Naive thymus-derived CD8-positive, alpha-beta T cell (primary cell): Measurements from ENCODE around the gene SNRPA1. TPM values are rescaled to one million over a fixed set of nuclear protein-coding genes. Genes with fewer than 3 reads are reported as not detected.
A peak's percentile ranks its signal among the peaks of the same experiment; 100 is the strongest.
"Not testable (repeated sequence)": the region's sequence is repeated elsewhere in the genome, so short reads cannot be mapped to it uniquely, and the experiment has no call there.

Experiments
- ATAC-seq, 2 donors: fragments of 150-1000 bp; cut with Tn5 transposase in 1 of 2; sonication (Bioruptor Pico), chemical (Tn5 transposase) in 1 of 2; 1 replicate in 1 of 2; 2 replicates in 1 of 2; pipeline ENCODE4 v1.10.0; 2021; ENCODE audit warnings: mild to moderate bottlenecking in 2 of 2, moderate library complexity in 2 of 2
- POLR2A ChIA-PET: fragments of 350-600 bp; sonication (Branson Sonifier 250); formaldehyde crosslinking; loops from one replicate; lab custom pipeline; 2021; ENCODE audit warnings: antibody characterized with exemption; lab: Charles Lee
- DNase-seq, 10 donors: peaks; one replicate each; pipeline versions ENCODE4 v3.0.0 to v3.0.0-alpha.2; 2020 to 2022
- H3K27ac Mint-ChIP-seq, 10 donors: one replicate each; pipeline ENCODE4 v1.8.0; 2020 to 2022; ENCODE audit warnings: mild to moderate bottlenecking in 10 of 10, mixed read lengths in 10 of 10, moderate library complexity in 4 of 10, inconsistent platforms in 1 of 10
- H3K27me3 Mint-ChIP-seq, 5 donors: one replicate each; pipeline ENCODE4 v1.8.0; 2021 to 2022; ENCODE audit warnings: mixed read lengths in 5 of 5
- H3K36me3 Mint-ChIP-seq, 3 donors: one replicate each; pipeline ENCODE4 v1.8.0; 2020 to 2022; ENCODE audit warnings: mixed read lengths in 3 of 3, mild to moderate bottlenecking in 2 of 3, inconsistent platforms in 1 of 3
- H3K4me1 Mint-ChIP-seq, 4 donors: one replicate each; pipeline ENCODE4 v1.8.0; 2021 to 2022; ENCODE audit warnings: mixed read lengths in 4 of 4
- H3K4me3 Mint-ChIP-seq, 10 donors: one replicate each; pipeline ENCODE4 v1.8.0; 2020 to 2022; ENCODE audit warnings: mild to moderate bottlenecking in 10 of 10, mixed read lengths in 10 of 10, moderate library complexity in 6 of 10, inconsistent platforms in 1 of 10
- H3K9me3 Mint-ChIP-seq, 9 donors: one replicate each; pipeline ENCODE4 v1.8.0; 2020 to 2022; ENCODE audit warnings: mixed read lengths in 9 of 9, mild to moderate bottlenecking in 3 of 9, inconsistent platforms in 1 of 9, moderate library complexity in 1 of 9
- polyA plus RNA-seq, 3 donors: library from polyadenylated mRNA; unstranded; fragments of 300-500 nt; fragmentation: Illumina TruSeq; gene quantifications; one replicate each; pipeline ENCODE4 v1.2.3, GENCODE V29; 2021
- total RNA-seq, 8 experiments: library from RNA in 2 of 8; stranded (reverse) in 2 of 8; gene quantifications; one replicate each; pipeline ENCODE4 v1.2.3 and lab custom pipeline; 2021 to 2026

Gene SNRPA1
- total and polyA plus RNA-seq, 5 experiments from 2014 or later, result 52.5 to 136 (median 68.1) TPM

DNA sequence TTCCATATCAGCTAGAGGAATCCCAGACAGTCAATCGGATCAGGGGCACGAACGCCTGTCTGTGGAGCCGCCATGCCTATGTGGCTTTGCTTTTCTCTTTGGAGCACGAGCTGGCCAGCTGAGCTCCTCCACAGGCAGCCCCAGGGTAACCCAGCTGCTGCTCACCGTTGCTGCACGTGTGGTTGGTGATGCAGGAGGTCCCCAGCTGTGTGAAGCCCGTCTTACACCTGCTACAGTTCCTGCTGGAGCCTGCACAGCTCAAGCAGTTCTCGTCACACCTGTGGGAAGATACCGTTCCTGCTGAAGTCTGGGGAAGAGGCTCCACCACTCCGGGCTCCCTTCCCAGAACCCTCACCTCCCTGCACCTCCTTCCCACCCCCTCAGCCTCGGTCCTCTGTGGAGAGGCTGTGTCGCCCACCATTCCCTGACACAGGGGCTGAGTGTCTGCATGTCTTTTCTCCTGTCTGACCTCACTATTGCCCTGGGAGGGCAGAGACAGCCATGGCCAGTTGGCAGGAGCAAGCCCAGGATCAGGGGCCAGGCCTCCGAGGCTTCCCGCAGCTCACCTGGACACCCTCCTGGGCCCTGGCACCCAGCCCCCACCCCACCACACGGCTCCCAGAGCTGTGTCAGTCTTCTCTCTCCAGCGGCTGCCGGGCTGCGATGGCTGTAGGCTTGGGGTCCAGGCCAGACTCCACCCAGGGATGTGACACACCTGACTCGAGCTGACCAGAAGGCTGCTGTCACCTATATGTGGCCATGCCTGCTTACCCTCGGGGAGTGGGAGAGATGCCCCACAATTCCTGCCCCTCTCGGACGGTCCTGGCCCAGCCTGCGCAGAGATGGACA, 12.2 kb upstream of the SNRPA1 start:
- no peaks in the 10 kb centered on the region for H3K36me3 Mint-ChIP-seq
- H3K4me3 Mint-ChIP-seq, result no peak overlapping the region
- ATAC-seq (no peak), DNase-seq (peak in 1 of 10 donors; percentile 12)
- H3K4me1 Mint-ChIP-seq, result peaks cover 0 to 2% (median 0%) of the 10 kb centered on the region in 4 donors
- POLR2A ChIA-PET, result no interaction called here
- H3K9me3 Mint-ChIP-seq, result no peaks in the 10 kb centered on the region
- no peak overlapping the region for H3K27ac Mint-ChIP-seq
- peaks cover 0 to 6% (median 2%) of the 10 kb centered on the region in 5 donors for H3K27me3 Mint-ChIP-seq

GRCh38 chr15:101306341-101307047, 11.4 kb upstream of the SNRPA1 start:
- H3K36me3 Mint-ChIP-seq, result no peaks in the 10 kb centered on the region
- no peak overlapping the region for H3K4me3 Mint-ChIP-seq
- POLR2A ChIA-PET, result no interaction called here
- no peaks in the 10 kb centered on the region for H3K9me3 Mint-ChIP-seq
- peak overlapping the region in 1 of 10 donors; percentile 51 for H3K27ac Mint-ChIP-seq
- H3K4me1 Mint-ChIP-seq, result peaks cover 0 to under 1% (median 0%) of the 10 kb centered on the region in 4 donors
- DNase-seq (no peak), ATAC-seq (no peak)
- H3K27me3 Mint-ChIP-seq, result no peaks in the 10 kb centered on the region

DNA sequence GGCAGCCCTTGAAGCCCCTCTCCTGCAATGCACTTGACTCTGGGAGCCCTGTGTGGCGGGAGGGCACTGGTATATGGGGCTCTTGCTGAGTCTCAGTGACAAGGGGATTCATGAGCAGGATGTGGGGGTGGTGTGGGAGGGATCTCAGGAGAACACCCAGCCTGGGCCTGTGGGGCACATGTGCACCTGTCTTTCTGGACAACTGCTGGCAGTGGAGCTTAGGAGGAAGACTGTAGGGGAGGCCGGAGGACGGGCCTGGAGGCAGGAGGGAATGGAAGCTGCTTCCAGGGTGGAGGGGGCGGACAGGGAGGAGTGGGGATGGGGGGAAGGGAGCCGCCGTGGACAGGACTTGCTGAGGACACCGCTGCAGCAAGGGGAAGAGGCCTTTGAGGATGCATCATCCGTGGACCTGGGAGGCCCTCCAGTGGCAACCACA, 10.8 kb upstream of the SNRPA1 start:
- Mint-ChIP-seq H3K27me3 (no peaks in the 10 kb centered on the region), H3K4me3 (no peak overlapping the region), H3K27ac (peak overlapping the region in 1 of 10 donors; percentile 17), H3K4me1 (peaks cover 0 to 5% (median 0%) of the 10 kb centered on the region in 4 donors), H3K9me3 (no peaks in the 10 kb centered on the region), H3K36me3 (no peaks in the 10 kb centered on the region)
- POLR2A ChIA-PET, result interaction anchor here (0.6 kb wide), 1 partner anchor 13 kb away, joined by 3 read pairs; no protein-coding TSS in a partner anchor
- DNase-seq, result no peak
- ATAC-seq, result no peak

- H3K4me1 Mint-ChIP-seq, result peaks cover 0 to 5% (median 2%) of the 10 kb centered on the region in 4 donors
- POLR2A ChIA-PET, result interaction anchor here (0.6 kb wide), 1 partner anchor 417 kb away, joined by 3 read pairs; no protein-coding TSS in a partner anchor
- no peak for ATAC-seq
- DNase-seq, result no peak
- H3K9me3 Mint-ChIP-seq, result no peaks in the 10 kb centered on the region
- peak overlapping the region in 1 of 10 donors; percentile 51 for H3K4me3 Mint-ChIP-seq
- no peaks in the 10 kb centered on the region for H3K27me3 Mint-ChIP-seq
- H3K36me3 Mint-ChIP-seq, result no peaks in the 10 kb centered on the region
- H3K27ac Mint-ChIP-seq, result no peak overlapping the region
Observed at GRCh38 chr15:101303408-101303807, 8.4 kb upstream of the SNRPA1 start.

DNA sequence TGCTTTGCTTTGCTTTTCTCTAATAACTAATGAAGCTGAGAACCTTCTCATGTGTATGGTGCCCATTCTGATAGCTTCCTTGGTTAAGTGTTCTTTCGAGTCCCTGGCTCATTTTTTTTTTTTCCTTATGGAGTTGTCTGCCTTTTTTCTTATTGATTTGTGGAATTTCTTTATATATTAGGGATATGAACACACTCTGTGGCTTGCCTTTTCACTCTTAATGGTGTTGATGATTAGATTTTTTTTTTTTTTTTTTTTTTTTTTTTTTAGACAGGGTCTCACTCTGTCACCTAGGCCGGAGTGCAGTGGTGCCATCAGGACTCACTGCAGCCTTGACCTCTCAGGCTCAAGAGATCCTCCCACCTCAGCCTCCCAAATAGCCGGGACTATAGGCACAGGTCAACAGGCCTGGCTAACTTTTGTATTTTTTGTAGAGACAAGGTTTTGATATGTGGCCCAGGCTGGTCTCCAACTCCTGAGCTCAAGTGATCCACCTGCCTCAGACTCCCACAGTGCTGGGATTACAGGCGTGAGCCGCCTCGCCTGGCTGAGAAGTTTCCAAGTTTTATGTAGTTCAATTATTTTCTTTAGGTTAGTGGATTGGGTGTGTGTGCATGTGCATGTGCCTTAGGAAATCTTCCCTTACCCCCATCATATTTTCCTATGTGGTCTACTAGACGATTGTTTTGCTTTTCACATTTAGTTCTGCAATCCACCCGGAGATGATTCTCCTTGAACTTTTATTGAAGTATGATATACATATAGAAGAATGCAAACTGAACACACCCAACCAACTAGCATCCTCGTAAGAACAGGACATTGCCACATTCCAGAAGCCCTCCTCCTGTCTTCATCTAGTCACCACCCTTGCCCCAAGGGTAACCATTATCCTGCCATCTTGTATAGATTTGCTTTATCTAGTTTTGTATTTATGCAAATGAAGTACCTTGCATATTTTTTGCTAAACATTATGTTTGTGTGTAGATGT, 1.7 kb upstream of the SNRPA1 start:
- no peak for ATAC-seq
- Mint-ChIP-seq H3K4me1 (peaks cover 10 to 48% (median 38%) of the 10 kb centered on the region in 4 donors), H3K36me3 (peaks cover 0 to 9% (median 0%) of the 10 kb centered on the region in 3 donors), H3K9me3 (no peaks in the 10 kb centered on the region), H3K27me3 (no peaks in the 10 kb centered on the region), H3K4me3 (peak overlapping the region in 8 of 10 donors; percentile 65 to 99 (median 97)), H3K27ac (peak overlapping the region in 6 of 10 donors; percentile 11 to 94 (median 89))
- DNase-seq, result no peak
- POLR2A ChIA-PET, result interaction anchor here (0.6 to 3.2 kb wide), 3 partner anchors 23 to 80 kb away, joined by 3 to 26 read pairs (median 3); no protein-coding TSS in a partner anchor

GRCh38 chr15:101295607-101296161, 636 bp upstream of the SNRPA1 start:
- DNase-seq, result peak in 1 of 10 donors; percentile 25
- no peaks in the 10 kb centered on the region for H3K27me3 Mint-ChIP-seq
- ATAC-seq, result no peak
- no peaks in the 10 kb centered on the region for H3K9me3 Mint-ChIP-seq
- peaks cover 0 to 17% (median 0%) of the 10 kb centered on the region in 3 donors for H3K36me3 Mint-ChIP-seq
- H3K4me3 Mint-ChIP-seq, result peak overlapping the region; percentile 88 to 100 (median 97)
- POLR2A ChIA-PET, result interaction anchor here (0.9 to 3.2 kb wide), 12 partner anchors 10 to 428 kb away, joined by 3 to 26 read pairs (median 6); partner anchors contain the start of genes CHSY1 and TM2D3
- peak overlapping the region; percentile 84 to 99 (median 94) for H3K27ac Mint-ChIP-seq
- peaks cover 12 to 47% (median 44%) of the 10 kb centered on the region in 4 donors for H3K4me1 Mint-ChIP-seq

DNA sequence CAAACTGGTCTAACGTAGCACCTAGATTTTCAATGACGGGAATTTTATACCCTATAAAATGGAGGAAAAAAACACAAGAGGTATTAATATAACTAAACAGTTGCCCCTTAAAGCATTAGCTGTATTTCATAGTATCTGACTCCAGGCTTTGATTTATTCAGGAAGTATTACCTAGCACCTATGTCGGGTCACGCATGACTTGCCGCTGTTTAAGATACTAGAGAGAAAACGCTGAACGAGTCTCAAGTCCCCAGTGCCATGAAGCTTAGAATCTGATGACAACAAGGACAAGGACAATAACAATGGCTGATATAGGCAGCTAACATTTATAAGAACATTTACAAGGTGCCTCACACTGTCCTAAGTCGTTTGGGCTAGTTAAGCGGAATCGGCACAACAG, 1.9 kb downstream of the SNRPA1 start:
- Mint-ChIP-seq H3K4me1 (peaks cover 21 to 71% (median 60%) of the 10 kb centered on the region in 4 donors), H3K36me3 (peaks cover 0 to 43% (median 8%) of the 10 kb centered on the region in 3 donors), H3K4me3 (peak overlapping the region; percentile 88 to 100 (median 97)), H3K27me3 (no peaks in the 10 kb centered on the region), H3K27ac (peak overlapping the region; percentile 56 to 99 (median 96)), H3K9me3 (no peaks in the 10 kb centered on the region)
- DNase-seq, result no peak
- POLR2A ChIA-PET, result interaction anchor here (0.6 to 2.6 kb wide), 2 partner anchors 15 to 970 kb away, joined by 5 to 10 read pairs; no protein-coding TSS in a partner anchor
- ATAC-seq, result no peak

- H3K9me3 Mint-ChIP-seq, result peaks cover 0 to 3% (median 0%) of the 10 kb centered on the region in 9 donors
- DNase-seq (peak in 5 of 10 donors; percentile 27 to 68 (median 66)), ATAC-seq (peak; percentile 66 to 73)
- H3K27me3 Mint-ChIP-seq, result no peaks in the 10 kb centered on the region
- POLR2A ChIA-PET, result interaction anchor here (0.5 to 0.9 kb wide), 2 partner anchors 273 to 363 kb away, joined by 3 to 4 read pairs; no protein-coding TSS in a partner anchor
- H3K4me1 Mint-ChIP-seq, result peaks cover 20 to 59% (median 52%) of the 10 kb centered on the region in 4 donors
- H3K36me3 Mint-ChIP-seq, result peaks cover 0 to 82% (median 18%) of the 10 kb centered on the region in 3 donors
- peak overlapping the region in 9 of 10 donors; percentile 1 to 89 (median 56) for H3K27ac Mint-ChIP-seq
- peak overlapping the region in 1 of 10 donors; percentile 8 for H3K4me3 Mint-ChIP-seq
Observed at GRCh38 chr15:101288905-101289513, 6.0 kb downstream of the SNRPA1 start.

- H3K4me3 Mint-ChIP-seq, DNase-seq, H3K27me3 Mint-ChIP-seq, H3K9me3 Mint-ChIP-seq, ATAC-seq: not testable (repeated sequence)
- peak overlapping the region in 3 of 10 donors; percentile 4 to 43 (median 34) for H3K27ac Mint-ChIP-seq
- H3K4me1 Mint-ChIP-seq, result peaks cover 13 to 44% (median 38%) of the 10 kb centered on the region in 4 donors
- POLR2A ChIA-PET, result interaction anchor here (0.7 to 1.0 kb wide), 2 partner anchors 11 to 436 kb away, joined by 5 read pairs; no protein-coding TSS in a partner anchor
- peaks cover 0 to 95% (median 20%) of the 10 kb centered on the region in 3 donors for H3K36me3 Mint-ChIP-seq
Observed at GRCh38 chr15:101287342-101287741, 7.7 kb downstream of the SNRPA1 start.

- peaks cover 13 to 37% (median 30%) of the 10 kb centered on the region in 4 donors for H3K4me1 Mint-ChIP-seq
- H3K4me3 Mint-ChIP-seq, result no peak overlapping the region
- peak overlapping the region in 2 of 10 donors; percentile 33 to 77 for H3K27ac Mint-ChIP-seq
- POLR2A ChIA-PET, result interaction anchor here (1.9 kb wide), 1 partner anchor 8 kb away, joined by 7 read pairs; the partner anchor contains the start of gene SNRPA1
- DNase-seq, result no peak
- H3K36me3 Mint-ChIP-seq, result peaks cover 0 to 95% (median 20%) of the 10 kb centered on the region in 3 donors
- no peak for ATAC-seq
- H3K9me3 Mint-ChIP-seq, result peaks cover 0 to 3% (median 0%) of the 10 kb centered on the region in 9 donors
- no peaks in the 10 kb centered on the region for H3K27me3 Mint-ChIP-seq
Observed at GRCh38 chr15:101286471-101287114, 8.5 kb downstream of the SNRPA1 start.
